Liver (tissue), 9 donors: Measurements from ENCODE around the gene RINL. TPM values are rescaled to one million over a fixed set of nuclear protein-coding genes. Genes with fewer than 3 reads are reported as not detected.

Source experiments
- DNase-seq: peaks from one replicate; pipeline ENCODE4 v3.0.0-alpha.2; 2017; ENCODE audit warnings: low spot score
- H3K27ac ChIP-seq, 2 donors: one replicate each; pipeline ENCODE4 v1.7.0; 2013; ENCODE audit warnings: inconsistent platforms in 2 of 2, low read length in 2 of 2, control low read depth in 1 of 2, low read depth in 1 of 2, mild to moderate bottlenecking in 1 of 2
- H3K27me3 ChIP-seq, 4 donors: one replicate each; pipeline versions ENCODE4 v1.6.1 to v1.7.0; 2013; ENCODE audit warnings: low read length in 3 of 4, inconsistent platforms in 1 of 4, mild to moderate bottlenecking in 1 of 4, moderate library complexity in 1 of 4; ENCODE audit not compliant: control insufficient read depth in 4 of 4, insufficient read depth in 4 of 4
- H3K36me3 ChIP-seq, 4 donors: one replicate each; pipeline versions ENCODE4 v1.6.1 to v1.7.0; 2013; ENCODE audit warnings: low read length in 3 of 4, mild to moderate bottlenecking in 3 of 4, low read depth in 1 of 4, moderate library complexity in 1 of 4; ENCODE audit not compliant: control insufficient read depth in 4 of 4, insufficient read depth in 3 of 4
- H3K4me1 ChIP-seq, 4 donors: one replicate each; pipeline versions ENCODE4 v1.6.1 to v1.7.0; 2013; ENCODE audit warnings: low read length in 3 of 4, mild to moderate bottlenecking in 3 of 4, moderate library complexity in 1 of 4; ENCODE audit not compliant: control insufficient read depth in 4 of 4, insufficient read depth in 4 of 4
- H3K4me3 ChIP-seq, 3 donors: one replicate each; pipeline versions ENCODE4 v1.6.1 to v1.7.0; 2013; ENCODE audit warnings: low read length in 3 of 3, control low read depth in 1 of 3, low read depth in 1 of 3, mild to moderate bottlenecking in 1 of 3
- H3K9ac ChIP-seq, 2 donors: one replicate each; pipeline ENCODE4 v1.7.0; 2013; ENCODE audit warnings: low read length in 2 of 2, mild to moderate bottlenecking in 2 of 2, moderate library complexity in 2 of 2, control low read depth in 1 of 2, low read depth in 1 of 2
- H3K9me3 ChIP-seq, 4 donors: one replicate each; pipeline versions ENCODE4 v1.6.1 to v1.7.0; 2013; ENCODE audit warnings: low read length in 3 of 4; ENCODE audit not compliant: control insufficient read depth in 4 of 4
- EGR1 ChIP-seq, 2 donors: IDR thresholded peaks; 2 replicates each; pipeline ENCODE4 v1.6.1; 2016 to 2018; ENCODE audit warnings: antibody characterized with exemption in 2 of 2, low read depth in 2 of 2
- FOXA1 ChIP-seq: IDR thresholded peaks from 2 replicates; pipeline ENCODE4 v1.6.1; 2016; ENCODE audit warnings: antibody characterized with exemption
- GABPA ChIP-seq, 2 donors: IDR thresholded peaks in 1 of 2; conservative IDR thresholded peaks in 1 of 2; 2 replicates each; pipeline ENCODE4 v1.6.1; 2016; ENCODE audit warnings: antibody characterized with exemption in 2 of 2, mild to moderate bottlenecking in 1 of 2, moderate library complexity in 1 of 2
- JUND ChIP-seq, 2 donors: IDR thresholded peaks; 2 replicates each; pipeline ENCODE4 v1.6.1; 2016; ENCODE audit warnings: antibody characterized with exemption in 2 of 2
- MAX ChIP-seq: IDR thresholded peaks from 2 replicates; pipeline ENCODE4 v1.6.1; 2016; ENCODE audit warnings: antibody characterized with exemption
- NR2F2 ChIP-seq: IDR thresholded peaks from 2 replicates; pipeline ENCODE4 v1.6.1; 2016; ENCODE audit warnings: antibody characterized with exemption
- REST ChIP-seq: IDR thresholded peaks from 2 replicates; pipeline ENCODE4 v1.6.1; 2016; ENCODE audit warnings: antibody characterized with exemption, mild to moderate bottlenecking
- SP1 ChIP-seq: IDR thresholded peaks from 2 replicates; pipeline ENCODE4 v1.6.1; 2018; ENCODE audit warnings: antibody characterized with exemption, mild to moderate bottlenecking
- YY1 ChIP-seq: IDR thresholded peaks from 2 replicates; pipeline ENCODE4 v1.6.1; 2016; ENCODE audit warnings: antibody characterized with exemption, mild to moderate bottlenecking
- WGBS: extraction: QIAGEN DNeasy Blood & Tissue Kit; methylation state at CpG from one replicate; pipeline ENCODE4 v1.1.7; 2013; 5-methylcytosine and 5-hydroxymethylcytosine counted together
- polyA plus RNA-seq, 2 donors: library from polyadenylated mRNA; stranded (reverse) in 1 of 2; unstranded in 1 of 2; fragments of 200-250 nt in 1 of 2; fragments of >200 nt in 1 of 2; fragmentation: Nextera tagmentation in 1 of 2; extraction: Ambion mirVana in 1 of 2; gene quantifications; one replicate each; pipeline versions ENCODE4 v1.2.1 to v1.2.3, GENCODE V29; 2013 to 2015
- total RNA-seq, 2 donors: library from RNA; depleted of rRNA; stranded (reverse); fragments of >200 nt; gene quantifications; one replicate each; pipeline ENCODE4 v1.2.3, GENCODE V29; 2014
- donor health status: healthy.
- donor health status: healthy.
- donor health status: healthy.
- donor health status: healthy.
- donor health status: healthy.

RINL gene
- total and polyA plus RNA-seq, 4 donors = 4.9 to 8.7 (median 5.5) TPM

- Histone ChIP-seq H3K27ac (peak overlapping the region in 1 of 2 donors; percentile 95), H3K4me1 (peaks cover 2 to 20% (median 14%) of the 10 kb centered on the region in 4 donors), H3K36me3 (no peaks in the 10 kb centered on the region), H3K27me3 (no peaks in the 10 kb centered on the region), H3K9me3 (no peaks in the 10 kb centered on the region), H3K4me3 (no peak overlapping the region), H3K9ac (no peak overlapping the region)
- TF ChIP-seq FOXA1 = no peak
- no peak for TF ChIP-seq GABPA (IDR thresholded peaks at IDR 0.05 in 1 of 2, conservative IDR thresholded peaks at IDR 0.05 in 1 of 2)
- DNase-seq = no peak
- 90% methylated on average over 17 of the region's 17 CpGs for WGBS
Measured at GRCh38 chr19:38853214-38853613, 24.9 kb downstream of the RINL start.

- H3K27ac ChIP-seq = peak overlapping the region; percentile 95 to 100
- H3K4me3 ChIP-seq = peak overlapping the region; percentile 78 to 93 (median 83)
- peak overlapping the region; percentile 35 to 88 for H3K9ac ChIP-seq
- TF ChIP-seq REST (no peak), YY1 (peak; percentile 65), SP1 (no peak), MAX (peak; percentile 23)
- WGBS = 3% methylated on average over 52 of the region's 52 CpGs
- peaks cover 2 to 27% (median 21%) of the 10 kb centered on the region in 4 donors for H3K4me1 ChIP-seq
- DNase-seq = no peak
- H3K36me3 ChIP-seq = peaks cover 0 to 3% (median 0%) of the 10 kb centered on the region in 4 donors
- no peaks in the 10 kb centered on the region for H3K27me3 ChIP-seq
- H3K9me3 ChIP-seq = no peaks in the 10 kb centered on the region
Measured at GRCh38 chr19:38852231-38853044, 25.6 kb downstream of the RINL start.

- DNase-seq = peak; percentile 90
- H3K9ac ChIP-seq = peak overlapping the region; percentile 84 to 100
- peaks cover 0 to 9% (median 5%) of the 10 kb centered on the region in 4 donors for H3K36me3 ChIP-seq
- H3K9me3 ChIP-seq = no peaks in the 10 kb centered on the region
- H3K27ac ChIP-seq = peak overlapping the region; percentile 95 to 100
- H3K27me3 ChIP-seq = no peaks in the 10 kb centered on the region
- TF ChIP-seq REST = peak; percentile 36
- peak; percentile 70 to 90 for TF ChIP-seq EGR1 (IDR thresholded peaks at IDR 0.05; ENCODE audit: low read depth in 2 of 2)
- TF ChIP-seq JUND (IDR thresholded peaks at IDR 0.05) = no peak
- TF ChIP-seq MAX = peak; percentile 50
- TF ChIP-seq YY1 = peak; percentile 15
- TF ChIP-seq NR2F2 = no peak
- peak; percentile 39 for TF ChIP-seq SP1
- under 1% methylated on average over 67 of the region's 67 CpGs for WGBS
- peaks cover 5 to 34% (median 25%) of the 10 kb centered on the region in 4 donors for H3K4me1 ChIP-seq
- H3K4me3 ChIP-seq = peak overlapping the region; percentile 74 to 93 (median 90)
Measured at GRCh38 chr19:38851622-38852230, 26.3 kb downstream of the RINL start.
